Measurements from ENCODE around the gene KIAA2012. TPM values are rescaled to one million over a fixed set of nuclear protein-coding genes. Genes with fewer than 3 reads are reported as not detected.

KIAA2012 gene
- total RNA-seq, 2 donors from 2014 or later, result not detected

GRCh38 chr2:202052235-202052634, 20.8 kb upstream of the KIAA2012 start:
- H3K4me1 Mint-ChIP-seq (ENCODE audit: low read depth in 2 of 2), result no peaks in the 10 kb centered on the region
- no peaks in the 10 kb centered on the region for H3K9me3 Mint-ChIP-seq
- no peaks in the 10 kb centered on the region for H3K36me3 Mint-ChIP-seq
- H3K4me3 Mint-ChIP-seq, result no peak overlapping the region
- DNase-seq (ENCODE audit: low spot score), result no peak
- no peak for ATAC-seq
- peaks cover 36 to 58% of the 10 kb centered on the region in 2 donors for H3K27me3 Mint-ChIP-seq
- H3K27ac Mint-ChIP-seq, result no peak overlapping the region

- Mint-ChIP-seq H3K4me3 (no peak overlapping the region), H3K9me3 (no peaks in the 10 kb centered on the region), H3K27me3 (peaks cover 37 to 56% of the 10 kb centered on the region in 2 donors)
Measured at GRCh38 chr2:202054679-202055078, 18.4 kb upstream of the KIAA2012 start.

GRCh38 chr2:202056611-202057010, 16.4 kb upstream of the KIAA2012 start:
- Mint-ChIP-seq H3K4me3 (no peak overlapping the region), H3K9me3 (no peaks in the 10 kb centered on the region), H3K36me3 (no peaks in the 10 kb centered on the region), H3K27ac (no peak overlapping the region), H3K27me3 (peaks cover 37 to 53% of the 10 kb centered on the region in 2 donors), H3K4me1 (ENCODE audit: low read depth in 2 of 2) (no peaks in the 10 kb centered on the region)
- ATAC-seq (no peak), DNase-seq (ENCODE audit: low spot score) (no peak)

More at GRCh38 chr2:202054679-202055078, 18.4 kb upstream of the KIAA2012 start:
- Mint-ChIP-seq H3K27ac (no peak overlapping the region), H3K36me3 (no peaks in the 10 kb centered on the region), H3K4me1 (ENCODE audit: low read depth in 2 of 2) (no peaks in the 10 kb centered on the region)
- ATAC-seq (no peak), DNase-seq (ENCODE audit: low spot score) (no peak)

GRCh38 chr2:202060218-202060617, 12.8 kb upstream of the KIAA2012 start:
- Mint-ChIP-seq H3K9me3 (no peaks in the 10 kb centered on the region), H3K4me1 (ENCODE audit: low read depth in 2 of 2) (no peaks in the 10 kb centered on the region), H3K4me3 (no peak overlapping the region), H3K27me3 (peaks cover 36 to 48% of the 10 kb centered on the region in 2 donors), H3K27ac (no peak overlapping the region), H3K36me3 (no peaks in the 10 kb centered on the region)
- DNase-seq (ENCODE audit: low spot score), result no peak
- ATAC-seq, result no peak

- no peaks in the 10 kb centered on the region for H3K4me1 Mint-ChIP-seq (ENCODE audit: low read depth in 2 of 2)
- no peaks in the 10 kb centered on the region for H3K36me3 Mint-ChIP-seq
- H3K27me3 Mint-ChIP-seq, result peaks cover 34 to 39% of the 10 kb centered on the region in 2 donors
- no peak overlapping the region for H3K4me3 Mint-ChIP-seq
- no peak for DNase-seq (ENCODE audit: low spot score)
- no peaks in the 10 kb centered on the region for H3K9me3 Mint-ChIP-seq
- ATAC-seq, result no peak
- H3K27ac Mint-ChIP-seq, result no peak overlapping the region
Measured at GRCh38 chr2:202061695-202062094, 11.4 kb upstream of the KIAA2012 start.

GRCh38 chr2:202064171-202064880, 8.7 kb upstream of the KIAA2012 start:
- peaks cover 27 to 35% of the 10 kb centered on the region in 2 donors for H3K27me3 Mint-ChIP-seq
- H3K4me3 Mint-ChIP-seq, result no peak overlapping the region
- DNase-seq (ENCODE audit: low spot score), result no peak
- no peak overlapping the region for H3K27ac Mint-ChIP-seq
- no peaks in the 10 kb centered on the region for H3K36me3 Mint-ChIP-seq
- H3K9me3 Mint-ChIP-seq, result no peaks in the 10 kb centered on the region
- no peak for ATAC-seq
- H3K4me1 Mint-ChIP-seq (ENCODE audit: low read depth in 2 of 2), result no peaks in the 10 kb centered on the region

- Mint-ChIP-seq H3K27me3 (peaks cover 22 to 30% of the 10 kb centered on the region in 2 donors), H3K9me3 (no peaks in the 10 kb centered on the region), H3K4me1 (ENCODE audit: low read depth in 2 of 2) (no peaks in the 10 kb centered on the region), H3K27ac (no peak overlapping the region), H3K4me3 (no peak overlapping the region), H3K36me3 (no peaks in the 10 kb centered on the region)
- ATAC-seq (no peak), DNase-seq (ENCODE audit: low spot score) (no peak)
Measured at GRCh38 chr2:202064881-202065230, 8.2 kb upstream of the KIAA2012 start.

GRCh38 chr2:202065876-202066275, 7.2 kb upstream of the KIAA2012 start:
- H3K36me3 Mint-ChIP-seq, result no peaks in the 10 kb centered on the region
- no peaks in the 10 kb centered on the region for H3K9me3 Mint-ChIP-seq
- peaks cover 17 to 24% of the 10 kb centered on the region in 2 donors for H3K27me3 Mint-ChIP-seq
- DNase-seq (ENCODE audit: low spot score), result no peak
- no peaks in the 10 kb centered on the region for H3K4me1 Mint-ChIP-seq (ENCODE audit: low read depth in 2 of 2)
- no peak overlapping the region for H3K4me3 Mint-ChIP-seq
- no peak for ATAC-seq
- no peak overlapping the region for H3K27ac Mint-ChIP-seq

- H3K4me3 Mint-ChIP-seq, result no peak overlapping the region
- DNase-seq (ENCODE audit: low spot score) (no peak), ATAC-seq (no peak)
- H3K36me3 Mint-ChIP-seq, result no peaks in the 10 kb centered on the region
- H3K27me3 Mint-ChIP-seq, result peaks cover 17 to 24% of the 10 kb centered on the region in 2 donors
- no peaks in the 10 kb centered on the region for H3K4me1 Mint-ChIP-seq (ENCODE audit: low read depth in 2 of 2)
- H3K27ac Mint-ChIP-seq, result no peak overlapping the region
- H3K9me3 Mint-ChIP-seq, result no peaks in the 10 kb centered on the region
Measured at GRCh38 chr2:202066875-202067274, 6.2 kb upstream of the KIAA2012 start.

GRCh38 chr2:202067589-202067988, 5.5 kb upstream of the KIAA2012 start:
- ATAC-seq, result no peak
- Mint-ChIP-seq H3K36me3 (no peaks in the 10 kb centered on the region), H3K27me3 (peaks cover 14 to 23% of the 10 kb centered on the region in 2 donors), H3K9me3 (no peaks in the 10 kb centered on the region), H3K4me3 (no peak overlapping the region), H3K27ac (no peak overlapping the region), H3K4me1 (ENCODE audit: low read depth in 2 of 2) (no peaks in the 10 kb centered on the region)
- no peak for DNase-seq (ENCODE audit: low spot score)

GRCh38 chr2:202069170-202070067, 3.6 kb upstream of the KIAA2012 start:
- no peaks in the 10 kb centered on the region for H3K36me3 Mint-ChIP-seq
- no peak overlapping the region for H3K27ac Mint-ChIP-seq
- peaks cover 13 to 15% of the 10 kb centered on the region in 2 donors for H3K27me3 Mint-ChIP-seq
- no peak for ATAC-seq
- no peaks in the 10 kb centered on the region for H3K4me1 Mint-ChIP-seq (ENCODE audit: low read depth in 2 of 2)
- no peak overlapping the region for H3K4me3 Mint-ChIP-seq
- DNase-seq (ENCODE audit: low spot score), result no peak
- no peaks in the 10 kb centered on the region for H3K9me3 Mint-ChIP-seq

GRCh38 chr2:202071107-202071506, 1.9 kb upstream of the KIAA2012 start:
- peaks cover 6 to 13% of the 10 kb centered on the region in 2 donors for H3K27me3 Mint-ChIP-seq
- H3K4me1 Mint-ChIP-seq (ENCODE audit: low read depth in 2 of 2), result no peaks in the 10 kb centered on the region
- no peak overlapping the region for H3K27ac Mint-ChIP-seq
- H3K36me3 Mint-ChIP-seq, result no peaks in the 10 kb centered on the region
- DNase-seq (ENCODE audit: low spot score), result no peak
- H3K4me3 Mint-ChIP-seq, result no peak overlapping the region
- ATAC-seq, result no peak
- H3K9me3 Mint-ChIP-seq, result no peaks in the 10 kb centered on the region

- Mint-ChIP-seq H3K27me3 (peaks cover 8 to 16% of the 10 kb centered on the region in 2 donors), H3K4me1 (ENCODE audit: low read depth in 2 of 2) (no peaks in the 10 kb centered on the region), H3K4me3 (no peak overlapping the region), H3K27ac (no peak overlapping the region), H3K36me3 (no peaks in the 10 kb centered on the region), H3K9me3 (no peaks in the 10 kb centered on the region)
- no peak for ATAC-seq
- DNase-seq (ENCODE audit: low spot score), result no peak
Measured at GRCh38 chr2:202072226-202072625, 829 bp upstream of the KIAA2012 start.

- Mint-ChIP-seq H3K9me3 (no peaks in the 10 kb centered on the region), H3K4me3 (no peak overlapping the region), H3K4me1 (ENCODE audit: low read depth in 2 of 2) (no peaks in the 10 kb centered on the region), H3K27ac (no peak overlapping the region), H3K36me3 (no peaks in the 10 kb centered on the region), H3K27me3 (peaks cover 7 to 16% of the 10 kb centered on the region in 2 donors)
- ATAC-seq (no peak), DNase-seq (ENCODE audit: low spot score) (no peak)
Measured at GRCh38 chr2:202074324-202074723, 1.3 kb downstream of the KIAA2012 start.
